Suprapubic skin (tissue), 4 donors: ENCODE data around the gene DDO. TPM values are rescaled to one million over a fixed set of nuclear protein-coding genes. Genes with fewer than 3 reads are reported as not detected.

Experiments
- DNase-seq, 2 donors: peaks; one replicate each; pipeline ENCODE4 v3.0.0-alpha.2; 2019; ENCODE audit warnings: low spot score in 2 of 2
- H3K27ac ChIP-seq: fragments of 200-600 bp; sonication (generic); one replicate; pipeline ENCODE4 v1.5.1; 2019
- H3K27me3 ChIP-seq: fragments of 200-600 bp; sonication (generic); one replicate; pipeline ENCODE4 v1.5.1; 2019
- H3K36me3 ChIP-seq: fragments of 200-600 bp; sonication (generic); one replicate; pipeline ENCODE4 v1.5.1; 2019
- H3K4me1 ChIP-seq: fragments of 200-600 bp; sonication (generic); one replicate; pipeline ENCODE4 v1.5.1; 2019
- H3K4me3 ChIP-seq: fragments of 200-600 bp; sonication (generic); one replicate; pipeline ENCODE4 v1.5.1; 2019; ENCODE audit warnings: mild to moderate bottlenecking
- H3K9me3 ChIP-seq: fragments of 200-600 bp; sonication (generic); one replicate; pipeline ENCODE4 v1.5.1; 2019
- EP300 ChIP-seq: sonication (generic); formaldehyde crosslinking; IDR thresholded peaks from one replicate; pipeline ENCODE4 v1.6.1; 2017; ENCODE audit warnings: antibody characterized with exemption
- POLR2A ChIP-seq, 2 donors: fragments of 450-650 bp; IDR thresholded peaks; one replicate each; pipeline ENCODE4 v1.6.1; 2017; ENCODE audit warnings: antibody characterized with exemption in 2 of 2, mild to moderate bottlenecking in 2 of 2, moderate library complexity in 2 of 2
- POLR2AphosphoS5 ChIP-seq, 3 donors: sonication (generic); formaldehyde crosslinking; IDR thresholded peaks; one replicate each; pipeline ENCODE4 v1.6.1; 2017; ENCODE audit warnings: antibody characterized with exemption in 3 of 3
- whole genome bisulfite sequencing: methylation state at CpG from one replicate; pipeline ENCODE4 v1.1.5; 2018; 5-methylcytosine and 5-hydroxymethylcytosine counted together
- total RNA-seq, 4 donors: library from RNA; depleted of rRNA; stranded (reverse); fragments of >200 nt; gene quantifications; one replicate each; pipeline ENCODE4 v1.1.0, GENCODE V29; 2016
- TF ChIP-seq, protein P1 (sequence below), 2 donors: fragments of 200-600 bp in 1 of 2; fragments of 450-650 bp in 1 of 2; sonication (generic) in 1 of 2; IDR thresholded peaks; one replicate each; pipeline ENCODE4 v1.5.1; 2016 to 2019; ENCODE audit warnings: antibody characterized with exemption in 2 of 2, mild to moderate bottlenecking in 1 of 2, moderate library complexity in 1 of 2

Gene DDO
- total RNA-seq, 4 donors from 2014 or later, result 0.81 to 1.1 TPM; not detected in 2

DNA sequence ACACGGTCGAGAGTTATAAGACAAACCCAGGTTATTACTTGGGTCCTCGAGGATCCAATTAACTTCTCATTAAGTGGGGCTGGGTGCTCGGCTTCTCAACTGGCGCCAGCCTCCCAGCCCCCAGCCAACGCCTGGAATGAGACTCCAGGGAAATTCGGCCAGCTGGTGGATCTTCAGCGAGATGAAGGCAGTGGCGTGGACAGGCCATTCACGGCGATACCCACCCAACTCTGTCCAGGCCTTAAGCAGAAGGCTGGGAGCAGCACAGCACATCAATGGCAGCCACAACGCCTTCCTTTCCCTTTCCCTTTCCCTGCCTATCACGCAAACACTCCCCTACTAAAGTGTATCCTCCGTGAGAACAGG is 58.1 kb downstream of the DDO start:
- H3K36me3 ChIP-seq, result no peaks in the 10 kb centered on the region
- H3K27me3 ChIP-seq, result peaks cover 40% of the 10 kb centered on the region
- WGBS, result 35% methylated on average over 13 of the region's 14 CpGs
- TF ChIP-seq, protein P1, sequence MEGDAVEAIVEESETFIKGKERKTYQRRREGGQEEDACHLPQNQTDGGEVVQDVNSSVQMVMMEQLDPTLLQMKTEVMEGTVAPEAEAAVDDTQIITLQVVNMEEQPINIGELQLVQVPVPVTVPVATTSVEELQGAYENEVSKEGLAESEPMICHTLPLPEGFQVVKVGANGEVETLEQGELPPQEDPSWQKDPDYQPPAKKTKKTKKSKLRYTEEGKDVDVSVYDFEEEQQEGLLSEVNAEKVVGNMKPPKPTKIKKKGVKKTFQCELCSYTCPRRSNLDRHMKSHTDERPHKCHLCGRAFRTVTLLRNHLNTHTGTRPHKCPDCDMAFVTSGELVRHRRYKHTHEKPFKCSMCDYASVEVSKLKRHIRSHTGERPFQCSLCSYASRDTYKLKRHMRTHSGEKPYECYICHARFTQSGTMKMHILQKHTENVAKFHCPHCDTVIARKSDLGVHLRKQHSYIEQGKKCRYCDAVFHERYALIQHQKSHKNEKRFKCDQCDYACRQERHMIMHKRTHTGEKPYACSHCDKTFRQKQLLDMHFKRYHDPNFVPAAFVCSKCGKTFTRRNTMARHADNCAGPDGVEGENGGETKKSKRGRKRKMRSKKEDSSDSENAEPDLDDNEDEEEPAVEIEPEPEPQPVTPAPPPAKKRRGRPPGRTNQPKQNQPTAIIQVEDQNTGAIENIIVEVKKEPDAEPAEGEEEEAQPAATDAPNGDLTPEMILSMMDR (IDR thresholded peaks at IDR 0.05), result no peak
- no peak for TF ChIP-seq EP300
- no peak for TF ChIP-seq POLR2AphosphoS5 (IDR thresholded peaks at IDR 0.05)
- TF ChIP-seq POLR2A (IDR thresholded peaks at IDR 0.05), result no peak
- H3K4me1 ChIP-seq, result peaks cover 19% of the 10 kb centered on the region
- peak overlapping the region; percentile 62 for H3K4me3 ChIP-seq
- H3K9me3 ChIP-seq, result no peaks in the 10 kb centered on the region
- H3K27ac ChIP-seq, result peak overlapping the region; percentile 83
- DNase-seq, result no peak

DNA sequence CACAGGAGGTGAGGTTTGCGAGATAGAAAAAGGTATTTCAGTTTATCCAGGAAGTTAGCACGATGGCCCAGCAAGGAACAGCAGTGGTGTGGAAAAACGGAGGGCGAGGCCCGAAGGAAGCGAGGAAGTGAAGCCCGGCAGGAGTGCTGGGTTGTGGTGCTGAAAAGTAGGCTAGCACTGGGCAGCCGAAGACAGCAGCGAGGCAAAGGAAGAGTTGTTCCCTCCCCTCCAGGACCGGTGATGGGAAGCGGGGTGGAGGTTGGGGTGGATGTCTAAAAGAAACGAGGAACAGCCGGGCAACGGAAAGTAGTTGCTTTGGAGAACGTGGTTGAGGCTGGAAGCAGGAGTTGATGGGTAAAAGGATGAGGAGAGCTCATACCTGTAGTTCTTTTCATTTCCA is 58.6 kb downstream of the DDO start:
- Histone ChIP-seq H3K27me3 (peaks cover 40% of the 10 kb centered on the region), H3K27ac (peak overlapping the region; percentile 83), H3K36me3 (no peaks in the 10 kb centered on the region), H3K4me1 (peaks cover 19% of the 10 kb centered on the region), H3K9me3 (no peaks in the 10 kb centered on the region), H3K4me3 (peak overlapping the region; percentile 62)
- WGBS, result 67% methylated on average over 15 of the region's 15 CpGs
- TF ChIP-seq, protein P1 (IDR thresholded peaks at IDR 0.05), result no peak
- TF ChIP-seq POLR2A (IDR thresholded peaks at IDR 0.05), result no peak
- TF ChIP-seq POLR2AphosphoS5 (IDR thresholded peaks at IDR 0.05), result no peak
- no peak for TF ChIP-seq EP300
- DNase-seq, result no peak

DNA sequence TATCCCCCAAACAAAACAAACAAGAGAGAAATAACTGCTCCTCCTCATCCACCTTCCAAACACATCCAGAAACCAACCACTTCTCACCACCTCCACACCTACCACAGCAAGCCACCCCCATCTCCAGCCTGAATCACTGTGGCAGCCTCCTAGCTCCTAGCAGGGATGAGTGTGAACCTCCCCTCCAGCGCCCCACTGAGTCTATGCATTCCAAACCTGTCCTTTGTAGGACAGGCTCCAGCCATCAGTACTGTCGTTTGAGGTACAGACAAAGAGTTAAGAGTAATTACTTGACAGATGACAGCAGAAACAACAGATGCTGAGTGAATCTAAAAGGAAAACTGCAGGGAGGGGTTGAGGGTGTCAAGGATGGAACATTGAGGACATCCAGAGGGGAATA is 59.6 kb downstream of the DDO start:
- H3K27me3 ChIP-seq, result peaks cover 35% of the 10 kb centered on the region
- H3K4me1 ChIP-seq, result peaks cover 19% of the 10 kb centered on the region
- 77% methylated on average over 2 of the region's 2 CpGs for WGBS
- no peak overlapping the region for H3K27ac ChIP-seq
- no peaks in the 10 kb centered on the region for H3K36me3 ChIP-seq
- TF ChIP-seq, protein P1 (IDR thresholded peaks at IDR 0.05), result no peak
- TF ChIP-seq EP300 (no peak), POLR2AphosphoS5 (IDR thresholded peaks at IDR 0.05) (no peak), POLR2A (IDR thresholded peaks at IDR 0.05) (no peak)
- DNase-seq, result no peak
- H3K4me3 ChIP-seq, result no peak overlapping the region
- H3K9me3 ChIP-seq, result no peaks in the 10 kb centered on the region

DNA sequence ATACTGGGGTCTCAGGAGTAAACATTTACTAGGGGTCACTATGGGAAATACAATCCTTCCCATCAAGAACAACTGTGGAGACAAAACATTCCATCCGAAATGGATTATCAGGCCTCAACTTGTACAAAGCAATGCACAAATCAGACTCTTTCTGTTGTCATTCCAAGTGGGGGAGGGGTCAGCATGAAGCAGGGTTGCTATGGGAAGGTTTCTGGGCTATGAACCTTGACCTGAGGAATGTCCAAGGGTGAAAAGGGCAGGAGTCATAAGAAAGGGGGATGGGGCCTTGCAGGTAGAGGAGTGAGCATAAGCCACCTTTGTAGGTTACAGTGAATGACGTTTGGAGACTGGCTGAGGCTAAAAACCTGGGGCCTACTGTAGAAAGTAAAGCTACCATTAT is 60.4 kb downstream of the DDO start:
- no peaks in the 10 kb centered on the region for H3K36me3 ChIP-seq
- no peak for DNase-seq
- no peak overlapping the region for H3K4me3 ChIP-seq
- H3K27me3 ChIP-seq, result peaks cover 31% of the 10 kb centered on the region
- H3K9me3 ChIP-seq, result no peaks in the 10 kb centered on the region
- H3K27ac ChIP-seq, result no peak overlapping the region
- TF ChIP-seq, protein P1 (IDR thresholded peaks at IDR 0.05), result no peak
- TF ChIP-seq POLR2AphosphoS5 (IDR thresholded peaks at IDR 0.05), result no peak
- no peak for TF ChIP-seq EP300
- TF ChIP-seq POLR2A (IDR thresholded peaks at IDR 0.05), result no peak
- H3K4me1 ChIP-seq, result peaks cover 19% of the 10 kb centered on the region
- WGBS, result 76% methylated on average over 2 of the region's 2 CpGs

DNA sequence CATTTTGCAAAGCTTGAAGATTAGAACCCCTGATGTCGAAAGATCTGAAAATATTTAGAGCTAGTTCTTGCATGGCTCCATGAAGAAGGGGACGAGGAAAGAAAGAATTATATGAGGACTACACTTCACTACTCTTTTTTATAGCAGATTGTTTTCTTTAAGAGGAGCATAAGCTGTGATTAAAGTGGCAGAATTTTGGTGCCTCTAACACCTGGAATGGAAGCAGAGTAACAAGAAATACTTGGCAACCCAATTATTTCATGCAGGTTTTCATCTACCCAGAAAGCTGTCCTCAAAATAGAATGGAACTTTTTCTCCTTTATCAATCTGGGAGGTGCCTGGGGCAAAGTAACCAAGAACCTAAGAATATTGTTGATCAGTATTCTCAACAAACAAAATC is 61.2 kb downstream of the DDO start:
- Histone ChIP-seq H3K4me3 (no peak overlapping the region), H3K4me1 (peaks cover 19% of the 10 kb centered on the region), H3K27ac (no peak overlapping the region), H3K9me3 (no peaks in the 10 kb centered on the region), H3K27me3 (peaks cover 23% of the 10 kb centered on the region), H3K36me3 (no peaks in the 10 kb centered on the region)
- 89% methylated on average over 2 of the region's 2 CpGs for WGBS
- DNase-seq, result no peak
- TF ChIP-seq POLR2AphosphoS5 (IDR thresholded peaks at IDR 0.05), result no peak
- TF ChIP-seq, protein P1 (IDR thresholded peaks at IDR 0.05), result no peak
- no peak for TF ChIP-seq EP300
